ENCODE data around the gene EIF4G3.
"Not testable (repeated sequence)": the region's sequence is repeated elsewhere in the genome, so short reads cannot be mapped to it uniquely, and the experiment has no call there.

The EIF4G3 gene

GRCh38 chr1:21149430-21149854 lies 27.3 kb downstream of the EIF4G3 start:
- DNase-seq (ENCODE audit: low read depth), result peak; percentile 58
- H3K4me3 ChIP-seq (ENCODE audit: low read depth, low read length), result no peak overlapping the region
- TF ChIP-seq CTCF (conservative IDR thresholded peaks at IDR 0.05; ENCODE audit: low read depth, low read length), result no peak

GRCh38 chr1:21143752-21144151 lies 32.9 kb downstream of the EIF4G3 start:
- TF ChIP-seq CTCF (conservative IDR thresholded peaks at IDR 0.05; ENCODE audit: low read depth, low read length), result no peak
- no peak for DNase-seq (ENCODE audit: low read depth)
- no peak overlapping the region for H3K4me3 ChIP-seq (ENCODE audit: low read depth, low read length)

GRCh38 chr1:21143138-21143537 lies 33.6 kb downstream of the EIF4G3 start:
- no peak for TF ChIP-seq CTCF (conservative IDR thresholded peaks at IDR 0.05; ENCODE audit: low read depth, low read length)
- no peak overlapping the region for H3K4me3 ChIP-seq (ENCODE audit: low read depth, low read length)
- DNase-seq (ENCODE audit: low read depth), result no peak

- no peak for DNase-seq (ENCODE audit: low read depth)
- no peak for TF ChIP-seq CTCF (conservative IDR thresholded peaks at IDR 0.05; ENCODE audit: low read depth, low read length)
- no peak overlapping the region for H3K4me3 ChIP-seq (ENCODE audit: low read depth, low read length)
Observed at GRCh38 chr1:21141030-21141429, 35.7 kb downstream of the EIF4G3 start.

GRCh38 chr1:21139601-21140000 lies 37.1 kb downstream of the EIF4G3 start:
- DNase-seq (ENCODE audit: low read depth), result peak; percentile 48
- no peak for TF ChIP-seq CTCF (conservative IDR thresholded peaks at IDR 0.05; ENCODE audit: low read depth, low read length)
- H3K4me3 ChIP-seq (ENCODE audit: low read depth, low read length), result no peak overlapping the region

GRCh38 chr1:21136344-21136743 lies 40.4 kb downstream of the EIF4G3 start:
- not testable (repeated sequence) for DNase-seq (ENCODE audit: low read depth); H3K4me3 ChIP-seq (ENCODE audit: low read depth, low read length)

GRCh38 chr1:21131200-21131599 lies 45.5 kb downstream of the EIF4G3 start:
- H3K4me3 ChIP-seq (ENCODE audit: low read depth, low read length), result no peak overlapping the region
- no peak for TF ChIP-seq CTCF (conservative IDR thresholded peaks at IDR 0.05; ENCODE audit: low read depth, low read length)
- no peak for DNase-seq (ENCODE audit: low read depth)

GRCh38 chr1:21129407-21129806 lies 47.3 kb downstream of the EIF4G3 start:
- DNase-seq (ENCODE audit: low read depth), result no peak
- H3K4me3 ChIP-seq (ENCODE audit: low read depth, low read length), result no peak overlapping the region
- TF ChIP-seq CTCF (conservative IDR thresholded peaks at IDR 0.05; ENCODE audit: low read depth, low read length), result no peak
